NCI-H524 (cell line): ENCODE results near the gene ZC3H12C.
A peak's percentile ranks its signal among the peaks of the same experiment; 100 is the strongest.

Experiments used
- DNase-seq, 2 experiments: peaks; one replicate each; lab custom pipeline; 2025; lab: John Stamatoyannopoulos, UW

Gene ZC3H12C

GRCh38 chr11:110152199-110152598 lies 59.0 kb downstream of the ZC3H12C start:
- no peak for DNase-seq

- DNase-seq, result no peak
These were observed 60.3 kb downstream of the ZC3H12C start for GRCh38 chr11:110153474-110153873.

- DNase-seq, result no peak
These were observed 63.3 kb downstream of the ZC3H12C start for GRCh38 chr11:110156503-110156902.

- no peak for DNase-seq
These were observed 65.4 kb downstream of the ZC3H12C start for GRCh38 chr11:110158317-110159200.

GRCh38 chr11:110159476-110159875 lies 66.3 kb downstream of the ZC3H12C start:
- no peak for DNase-seq

- no peak for DNase-seq
These were observed 66.8 kb downstream of the ZC3H12C start for GRCh38 chr11:110160016-110160415.

GRCh38 chr11:110160437-110160836 lies 67.2 kb downstream of the ZC3H12C start:
- DNase-seq, result no peak

GRCh38 chr11:110161061-110161460 lies 67.9 kb downstream of the ZC3H12C start:
- DNase-seq, result no peak

GRCh38 chr11:110162216-110162615 lies 69.0 kb downstream of the ZC3H12C start:
- DNase-seq, result no peak

- DNase-seq, result no peak
These were observed 72.1 kb downstream of the ZC3H12C start for GRCh38 chr11:110165039-110165925.

- no peak for DNase-seq
These were observed 75.0 kb downstream of the ZC3H12C start for GRCh38 chr11:110168033-110168803.

- DNase-seq, result no peak
These were observed 76.5 kb downstream of the ZC3H12C start for GRCh38 chr11:110169738-110170137.

- DNase-seq, result peak in 1 of 2 experiments; percentile 7
These were observed 79.4 kb downstream of the ZC3H12C start for GRCh38 chr11:110172468-110173065.

GRCh38 chr11:110173811-110174644 lies 80.8 kb downstream of the ZC3H12C start:
- DNase-seq, result peak in 1 of 2 experiments; percentile 7

- no peak for DNase-seq
These were observed 81.6 kb downstream of the ZC3H12C start for GRCh38 chr11:110174645-110175310.

GRCh38 chr11:110176366-110177085 lies 83.3 kb downstream of the ZC3H12C start:
- DNase-seq, result no peak

GRCh38 chr11:110177086-110177456 lies 83.9 kb downstream of the ZC3H12C start:
- no peak for DNase-seq

GRCh38 chr11:110179064-110179463 lies 85.9 kb downstream of the ZC3H12C start:
- no peak for DNase-seq

- no peak for DNase-seq
These were observed 89.7 kb downstream of the ZC3H12C start for GRCh38 chr11:110182886-110183285.
